ENCODE results near the gene ABCA12. TPM values are rescaled to one million over a fixed set of nuclear protein-coding genes. Genes with fewer than 3 reads are reported as not detected.

Gene ABCA12
- total and polyA plus RNA-seq, 2 donors (not counting 3 experiments of a cell fraction or from before 2014, with no cell fraction given) = not detected

GRCh38 chr2:215055891-215056290 lies 82.5 kb downstream of the ABCA12 start:
- Histone ChIP-seq H3K36me3 (ENCODE audit: control insufficient read depth in 2 of 2, extremely low read depth in 1 of 2, insufficient read depth in 2 of 2, low read length in 2 of 2) (no peaks in the 10 kb centered on the region), H3K9me3 (replicated peaks; ENCODE audit: control insufficient read depth, insufficient read depth, low read length) (no peaks in the 10 kb centered on the region), H3K9me1 (replicated peaks; ENCODE audit: control insufficient read depth, extremely low read depth, insufficient read depth, low read length) (no peaks in the 10 kb centered on the region), H3K4me2 (ENCODE audit: insufficient read depth, low read length) (no peak overlapping the region), H3K27me3 (ENCODE audit: control insufficient read depth in 2 of 2, insufficient read depth in 2 of 2, low read length in 2 of 2) (peaks cover 0 to 2% of the 10 kb centered on the region in 2 experiments), H3K4me3 (replicated peaks in 1 of 3; ENCODE audit: insufficient read depth in 1 of 3, low read depth in 1 of 3, low read length in 3 of 3) (no peak overlapping the region), H2AFZ (ENCODE audit: low read depth, low read length) (no peak overlapping the region), H3K9ac (replicated peaks; ENCODE audit: extremely low read depth, insufficient read depth, low read length) (no peak overlapping the region), H4K20me1 (replicated peaks; ENCODE audit: control insufficient read depth, extremely low read depth, insufficient read depth, low read length) (no peaks in the 10 kb centered on the region), H3K79me2 (ENCODE audit: control insufficient read depth, insufficient read depth, low read length) (no peaks in the 10 kb centered on the region), H3K27ac (ENCODE audit: insufficient read depth, low read depth, low read length) (no peak overlapping the region), H3K4me1 (ENCODE audit: control insufficient read depth, extremely low read depth, insufficient read depth, low read length) (no peaks in the 10 kb centered on the region)
- ChIA-PET POLR2A (no interaction called here), CTCF (no interaction called here)
- BruUV-seq (replicated peaks) = no TSS peak
- dilution Hi-C loops (cut with MboI; ENCODE audit: extremely low pct_ligation_motif_present, low sequenced_read_pairs) = no loop called here
- DNase-seq (ENCODE audit: low read depth, low spot score) (no peak), FAIRE-seq (no peak)
- intact Hi-C loops (cut with micrococcal nuclease) = no loop called here
- TF ChIP-seq, protein P1, sequence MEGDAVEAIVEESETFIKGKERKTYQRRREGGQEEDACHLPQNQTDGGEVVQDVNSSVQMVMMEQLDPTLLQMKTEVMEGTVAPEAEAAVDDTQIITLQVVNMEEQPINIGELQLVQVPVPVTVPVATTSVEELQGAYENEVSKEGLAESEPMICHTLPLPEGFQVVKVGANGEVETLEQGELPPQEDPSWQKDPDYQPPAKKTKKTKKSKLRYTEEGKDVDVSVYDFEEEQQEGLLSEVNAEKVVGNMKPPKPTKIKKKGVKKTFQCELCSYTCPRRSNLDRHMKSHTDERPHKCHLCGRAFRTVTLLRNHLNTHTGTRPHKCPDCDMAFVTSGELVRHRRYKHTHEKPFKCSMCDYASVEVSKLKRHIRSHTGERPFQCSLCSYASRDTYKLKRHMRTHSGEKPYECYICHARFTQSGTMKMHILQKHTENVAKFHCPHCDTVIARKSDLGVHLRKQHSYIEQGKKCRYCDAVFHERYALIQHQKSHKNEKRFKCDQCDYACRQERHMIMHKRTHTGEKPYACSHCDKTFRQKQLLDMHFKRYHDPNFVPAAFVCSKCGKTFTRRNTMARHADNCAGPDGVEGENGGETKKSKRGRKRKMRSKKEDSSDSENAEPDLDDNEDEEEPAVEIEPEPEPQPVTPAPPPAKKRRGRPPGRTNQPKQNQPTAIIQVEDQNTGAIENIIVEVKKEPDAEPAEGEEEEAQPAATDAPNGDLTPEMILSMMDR (IDR thresholded peaks at IDR 0.05; ENCODE audit: extremely low read depth in 1 of 2, insufficient read depth in 1 of 2, low read depth in 1 of 2, low read length in 2 of 2) = no peak
- TF ChIP-seq FOS (IDR thresholded peaks at IDR 0.05; ENCODE audit: borderline replicate concordance, insufficient read depth, low read length) (no peak), MYC (IDR thresholded peaks at IDR 0.05; ENCODE audit: low read depth, low read length) (no peak), GATA2 (IDR thresholded peaks at IDR 0.05; ENCODE audit: insufficient read depth, insufficient read length, low read depth, low read length) (no peak), POLR2AphosphoS5 (IDR thresholded peaks at IDR 0.05; ENCODE audit: insufficient read depth, low read depth, low read length) (no peak), JUN (IDR thresholded peaks at IDR 0.05; ENCODE audit: borderline replicate concordance, insufficient read depth, insufficient read length, low read depth) (no peak)
- TF ChIP-seq, protein P2, sequence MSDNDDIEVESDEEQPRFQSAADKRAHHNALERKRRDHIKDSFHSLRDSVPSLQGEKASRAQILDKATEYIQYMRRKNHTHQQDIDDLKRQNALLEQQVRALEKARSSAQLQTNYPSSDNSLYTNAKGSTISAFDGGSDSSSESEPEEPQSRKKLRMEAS (IDR thresholded peaks at IDR 0.05; ENCODE audit: insufficient read depth, insufficient read length) = no peak

All from endothelial cell of umbilical vein (primary cell).